Lower leg skin (tissue), 4 donors: Measurements from ENCODE around the gene KREMEN1. TPM values are rescaled to one million over a fixed set of nuclear protein-coding genes. Genes with fewer than 3 reads are reported as not detected.

Experiments used
- DNase-seq, 2 donors: peaks; one replicate each; pipeline ENCODE4 v3.0.0-alpha.2; 2019; ENCODE audit warnings: low spot score in 2 of 2
- H3K4me3 ChIP-seq: fragments of 200-600 bp; sonication (generic); 2 replicates; pipeline ENCODE4 v1.5.1; 2017; ENCODE audit warnings: mild to moderate bottlenecking, low read depth; ENCODE audit not compliant: poor library complexity, severe bottlenecking
- POLR2A ChIP-seq, 2 donors: fragments of 450-650 bp; IDR thresholded peaks; one replicate each; pipeline ENCODE4 v1.6.1; 2016 to 2017; ENCODE audit warnings: antibody characterized with exemption in 2 of 2, mild to moderate bottlenecking in 1 of 2, moderate library complexity in 1 of 2
- WGBS, 2 donors: methylation state at CpG; one replicate each; pipeline ENCODE4 v1.1.5; 2018; 5-methylcytosine and 5-hydroxymethylcytosine counted together
- intact Hi-C: fragments of 100-400 bp; cut with DNase I; formaldehyde crosslinking; loops from one replicate; pipeline ENCODE4 v1.15.0; 2023; ENCODE audit warnings: low total_unique reads
- total RNA-seq, 4 donors: library from RNA; depleted of rRNA; stranded (reverse); fragments of >200 nt; gene quantifications; one replicate each; pipeline ENCODE4 v1.1.0, GENCODE V29; 2016
- TF ChIP-seq, protein P1 (sequence below), 3 donors: fragments of 450-650 bp; IDR thresholded peaks; one replicate each; pipeline ENCODE4 v1.5.1; 2016; ENCODE audit warnings: antibody characterized with exemption in 3 of 3, mild to moderate bottlenecking in 3 of 3, moderate library complexity in 2 of 3

KREMEN1 gene
- total RNA-seq, 4 donors from 2014 or later = 28.8 to 52.0 (median 48.0) TPM

DNA sequence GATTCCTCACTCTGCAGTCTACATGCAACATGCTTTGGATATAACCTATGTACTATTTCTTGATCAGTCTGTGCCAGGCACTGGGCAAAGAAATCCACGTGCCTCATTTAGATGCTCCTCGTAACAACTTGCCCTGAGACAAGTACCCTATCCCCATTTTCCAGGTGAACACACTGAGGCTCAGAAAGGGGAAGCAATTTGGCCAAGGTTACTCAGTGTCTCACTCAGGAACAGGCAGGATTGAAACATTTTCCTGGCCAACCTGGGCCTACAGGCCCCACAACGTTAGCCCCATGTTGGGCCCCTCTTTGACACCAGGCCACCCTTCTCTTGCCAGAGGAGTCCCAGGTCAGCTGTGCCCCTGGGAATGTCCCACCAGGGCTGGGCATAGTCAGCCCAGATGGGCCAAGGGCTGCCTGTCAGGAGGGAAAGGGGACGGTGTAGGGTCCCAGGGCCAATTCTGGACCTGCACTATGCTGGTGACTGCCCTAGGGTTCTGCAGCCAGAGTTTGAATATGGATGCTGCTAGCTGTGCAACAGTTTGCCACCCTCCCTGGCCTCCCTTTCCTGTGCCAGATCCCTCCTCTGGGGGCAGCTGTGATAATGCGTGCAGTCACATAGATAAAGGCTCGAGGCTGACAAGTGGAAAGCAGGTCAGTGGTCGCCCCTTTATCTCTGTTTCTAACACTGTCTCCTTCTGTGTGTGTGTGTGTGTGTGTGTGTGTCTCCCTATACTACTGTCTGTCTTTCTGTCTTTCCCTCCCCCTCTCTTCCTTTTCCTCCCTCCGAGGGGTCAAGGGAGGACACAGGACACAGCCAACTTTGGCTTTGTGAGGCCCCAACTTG is 122.5 kb downstream of the KREMEN1 start:
- TF ChIP-seq, protein P1, sequence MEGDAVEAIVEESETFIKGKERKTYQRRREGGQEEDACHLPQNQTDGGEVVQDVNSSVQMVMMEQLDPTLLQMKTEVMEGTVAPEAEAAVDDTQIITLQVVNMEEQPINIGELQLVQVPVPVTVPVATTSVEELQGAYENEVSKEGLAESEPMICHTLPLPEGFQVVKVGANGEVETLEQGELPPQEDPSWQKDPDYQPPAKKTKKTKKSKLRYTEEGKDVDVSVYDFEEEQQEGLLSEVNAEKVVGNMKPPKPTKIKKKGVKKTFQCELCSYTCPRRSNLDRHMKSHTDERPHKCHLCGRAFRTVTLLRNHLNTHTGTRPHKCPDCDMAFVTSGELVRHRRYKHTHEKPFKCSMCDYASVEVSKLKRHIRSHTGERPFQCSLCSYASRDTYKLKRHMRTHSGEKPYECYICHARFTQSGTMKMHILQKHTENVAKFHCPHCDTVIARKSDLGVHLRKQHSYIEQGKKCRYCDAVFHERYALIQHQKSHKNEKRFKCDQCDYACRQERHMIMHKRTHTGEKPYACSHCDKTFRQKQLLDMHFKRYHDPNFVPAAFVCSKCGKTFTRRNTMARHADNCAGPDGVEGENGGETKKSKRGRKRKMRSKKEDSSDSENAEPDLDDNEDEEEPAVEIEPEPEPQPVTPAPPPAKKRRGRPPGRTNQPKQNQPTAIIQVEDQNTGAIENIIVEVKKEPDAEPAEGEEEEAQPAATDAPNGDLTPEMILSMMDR (IDR thresholded peaks at IDR 0.05) = no peak
- TF ChIP-seq POLR2A (IDR thresholded peaks at IDR 0.05) = no peak
- WGBS, 2 donors = 76 to 84% methylated on average over 8 of the region's 8 CpGs
- DNase-seq = no peak
- intact Hi-C loops = no loop called here
- no peak overlapping the region for H3K4me3 ChIP-seq

DNA sequence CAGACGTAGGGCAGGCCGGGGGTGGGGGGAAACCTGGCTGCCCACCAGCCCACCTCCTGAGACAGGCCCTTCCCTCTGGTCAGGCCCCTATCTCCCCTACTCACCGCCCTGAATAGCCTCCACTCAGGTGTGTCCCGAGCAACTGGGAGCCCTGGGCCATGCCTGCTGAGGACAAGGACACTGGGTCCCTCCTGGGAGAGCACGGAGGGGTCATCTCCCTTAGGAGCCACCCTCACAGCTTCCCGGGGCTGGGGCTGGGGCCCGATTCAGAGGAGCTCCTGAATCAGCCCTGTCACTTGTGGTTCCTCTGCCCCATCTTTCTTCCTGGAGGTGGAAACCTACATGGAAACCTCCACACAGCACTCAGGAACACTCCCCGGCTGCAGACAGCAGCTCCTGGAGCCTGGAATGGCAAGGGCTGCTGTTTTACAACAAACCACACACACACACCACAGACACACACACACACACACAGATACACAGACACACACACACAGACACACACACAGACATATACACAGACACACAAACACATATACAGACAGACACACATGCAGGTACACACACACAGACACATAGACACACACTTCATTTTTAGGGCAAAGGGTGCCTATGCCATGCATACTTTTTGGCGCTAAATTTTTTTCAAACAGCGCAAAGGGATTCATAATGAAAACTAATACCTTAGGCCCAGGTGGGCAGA is 123.3 kb downstream of the KREMEN1 start:
- DNase-seq = no peak
- WGBS, 2 donors = 78 to 89% methylated on average over 8 to 10 of the region's 10 CpGs
- no peak overlapping the region for H3K4me3 ChIP-seq
- intact Hi-C loops = no loop called here
- TF ChIP-seq POLR2A (IDR thresholded peaks at IDR 0.05) = no peak
- TF ChIP-seq, protein P1 (IDR thresholded peaks at IDR 0.05) = no peak

DNA sequence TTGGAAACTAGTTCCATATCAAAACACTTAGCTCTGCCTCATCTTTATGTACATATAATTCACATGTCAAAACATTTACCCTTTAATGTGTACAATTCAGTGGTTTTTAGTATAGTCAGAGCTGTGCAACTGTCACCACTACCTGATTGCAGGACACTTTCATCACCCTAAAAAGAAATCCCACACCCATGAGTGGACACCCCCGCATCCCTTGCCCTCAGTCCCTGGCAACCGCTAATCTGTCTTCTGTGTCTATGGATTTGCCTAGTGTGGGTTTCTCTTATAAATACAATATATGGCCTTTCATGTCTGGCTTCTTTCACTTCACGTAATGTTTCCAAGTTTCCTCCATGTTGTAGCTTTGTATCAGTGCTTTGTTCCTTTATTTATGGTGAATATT is 124.3 kb downstream of the KREMEN1 start:
- intact Hi-C loops = no loop called here
- 97 to 98% methylated on average over 3 of the region's 3 CpGs for WGBS, 2 donors
- no peak for DNase-seq
- TF ChIP-seq POLR2A (IDR thresholded peaks at IDR 0.05) = no peak
- H3K4me3 ChIP-seq = no peak overlapping the region

DNA sequence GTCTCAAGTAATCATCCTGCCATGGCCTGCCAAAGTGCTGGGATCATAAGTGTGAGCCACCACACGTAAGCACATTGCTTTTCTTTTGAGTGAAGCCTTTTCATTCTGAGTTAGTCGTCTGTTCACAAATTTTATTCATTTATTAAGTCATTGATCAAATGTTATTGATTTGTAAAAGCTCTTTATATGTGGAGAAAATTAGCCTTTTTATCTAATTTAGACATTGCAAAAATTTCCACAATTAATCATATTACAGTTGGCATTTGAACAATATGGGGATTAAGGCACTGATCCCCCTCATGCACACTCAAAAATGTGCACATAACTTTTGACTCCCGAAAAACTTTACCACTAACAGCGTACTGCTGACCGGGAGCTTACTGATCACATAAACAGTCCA is 125.4 kb downstream of the KREMEN1 start:
- WGBS, 2 donors = 95 to 97% methylated on average over 5 of the region's 5 CpGs
- H3K4me3 ChIP-seq = no peak overlapping the region
- TF ChIP-seq, protein P1 (IDR thresholded peaks at IDR 0.05) = no peak
- TF ChIP-seq POLR2A (IDR thresholded peaks at IDR 0.05) = no peak
- intact Hi-C loops = no loop called here
- no peak for DNase-seq

DNA sequence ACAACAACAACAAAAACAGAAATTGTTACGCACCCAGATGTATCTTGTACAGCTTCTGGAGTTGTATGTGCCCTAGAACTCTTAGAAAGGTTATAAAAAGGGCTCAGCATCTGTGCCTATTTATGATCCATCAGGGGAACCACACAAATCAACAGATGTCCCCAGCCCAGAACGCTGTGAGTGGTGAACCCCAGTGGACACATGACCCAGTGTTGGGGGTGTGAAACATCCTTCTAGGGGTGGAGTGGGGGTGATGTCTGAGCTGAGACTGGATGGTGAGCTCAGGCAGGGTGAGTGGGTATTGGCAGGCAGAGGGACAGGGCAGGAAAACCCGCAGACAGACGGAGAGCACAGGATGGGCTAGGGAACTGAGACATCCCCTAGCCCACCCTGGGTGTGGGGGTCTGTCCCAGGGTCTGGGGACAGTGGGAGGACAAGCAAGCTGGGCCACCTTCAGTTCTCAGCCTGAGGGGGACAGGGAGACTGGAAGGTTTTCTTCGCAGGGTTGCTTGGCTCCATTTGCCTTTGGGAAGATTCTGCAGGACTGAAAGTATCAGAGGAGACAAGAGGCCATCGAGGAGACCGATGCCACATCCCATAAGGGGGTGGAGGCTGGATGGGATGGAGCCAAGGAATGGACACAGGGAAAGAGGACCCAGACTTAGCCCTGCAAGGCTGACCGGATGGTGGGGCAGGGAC is 127.0 kb downstream of the KREMEN1 start:
- TF ChIP-seq, protein P1 (IDR thresholded peaks at IDR 0.05) = no peak
- no peak for TF ChIP-seq POLR2A (IDR thresholded peaks at IDR 0.05)
- DNase-seq = no peak
- WGBS, 2 donors = 82% methylated on average over 8 of the region's 8 CpGs
- no peak overlapping the region for H3K4me3 ChIP-seq
- intact Hi-C loops = no loop called here

DNA sequence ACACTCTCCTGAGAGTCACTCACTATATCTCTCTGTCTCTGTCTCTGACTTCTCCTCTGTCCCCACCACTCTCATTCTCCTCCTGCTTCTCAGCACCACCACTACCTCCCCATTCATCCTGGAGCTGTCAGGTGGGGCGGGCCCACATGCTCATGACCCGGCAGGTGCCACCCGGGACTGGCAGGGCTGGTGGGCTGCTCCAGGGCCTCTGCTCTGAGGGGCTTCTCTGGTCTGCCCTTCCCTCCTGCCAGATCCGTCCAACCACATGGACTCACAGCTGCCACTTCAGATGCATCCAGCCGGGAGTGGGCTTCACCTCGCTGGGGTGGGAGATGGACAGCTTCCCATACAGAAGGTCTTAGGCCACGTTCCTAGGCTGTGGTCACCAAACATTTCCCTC is 128.1 kb downstream of the KREMEN1 start:
- 94% methylated on average over 7 of the region's 7 CpGs for WGBS, 2 donors
- no peak for DNase-seq
- no peak overlapping the region for H3K4me3 ChIP-seq
- no peak for TF ChIP-seq POLR2A (IDR thresholded peaks at IDR 0.05)
- TF ChIP-seq, protein P1 (IDR thresholded peaks at IDR 0.05) = no peak
- intact Hi-C loops = no loop called here
